HG03064 (cell line): Measurements from ENCODE around the gene PEX5L.
"Not testable (repeated sequence)": the region's sequence is repeated elsewhere in the genome, so short reads cannot be mapped to it uniquely, and the experiment has no call there.

Experiments used
- ATAC-seq: cut with Tn5 transposase; IDR thresholded peaks from one replicate; pipeline ENCODE4 v1.9.1; 2021; ENCODE audit warnings: low read depth; ENCODE audit not compliant: unreplicated experiment

PEX5L gene

DNA sequence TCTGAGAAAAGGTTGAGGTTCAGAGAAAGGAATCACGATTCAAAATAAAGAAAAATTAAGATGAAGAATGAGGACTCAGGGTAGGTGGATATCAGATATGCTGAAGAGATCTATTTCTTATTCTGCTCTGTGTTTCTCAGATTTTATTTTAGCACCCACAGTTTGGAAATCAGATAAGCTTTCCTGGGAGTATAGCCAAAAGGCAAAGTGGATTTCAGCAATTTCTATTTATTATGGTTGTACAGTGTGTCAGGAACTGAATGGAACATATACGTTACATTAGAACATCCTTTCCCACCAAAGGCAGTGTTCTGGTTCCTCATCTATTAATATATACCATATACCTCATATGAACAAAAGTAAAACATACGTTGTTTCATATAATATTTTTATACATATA lies 18.9 kb downstream of the PEX5L start:
- no peak for ATAC-seq

DNA sequence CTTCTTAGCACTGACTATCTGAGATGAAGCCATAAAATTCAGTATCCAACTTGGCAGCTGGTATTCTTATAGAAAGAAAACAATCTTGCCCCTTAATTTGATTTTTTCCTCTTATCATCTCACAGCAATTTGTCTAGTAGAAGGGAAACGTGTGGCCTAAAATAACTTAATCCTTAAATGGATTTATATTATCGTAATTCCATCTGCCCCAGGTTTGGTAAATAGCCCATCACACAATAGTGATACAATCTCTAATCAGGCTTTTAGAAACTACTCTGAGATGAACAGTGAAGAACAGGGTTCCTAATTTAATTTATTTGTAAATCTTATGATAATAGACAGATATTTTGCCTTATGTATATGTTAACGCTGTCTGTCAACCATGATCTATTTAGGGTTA lies 24.8 kb downstream of the PEX5L start:
- no peak for ATAC-seq

DNA sequence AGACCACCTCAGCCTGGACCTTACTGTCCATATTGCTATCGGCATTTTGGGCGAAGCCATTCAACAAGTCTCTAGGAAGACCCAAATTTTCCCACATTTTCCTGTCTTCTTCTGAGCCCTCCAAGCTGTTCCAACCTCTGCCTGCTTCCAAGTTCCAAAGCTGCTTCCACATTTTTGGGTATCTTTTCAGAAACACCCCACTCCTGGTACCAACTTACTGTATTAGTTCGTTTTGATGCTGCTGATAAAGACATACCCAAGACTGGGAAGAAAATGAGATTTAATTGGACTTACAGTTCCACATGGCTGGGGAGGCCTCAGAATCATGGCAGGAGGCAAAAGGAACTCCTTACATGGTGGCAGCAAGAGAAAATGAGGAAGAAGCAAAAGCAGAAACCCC lies 28.4 kb downstream of the PEX5L start:
- not testable (repeated sequence) for ATAC-seq

GRCh38 chr3:180004542-180004941 lies 32.2 kb downstream of the PEX5L start:
- no peak for ATAC-seq

GRCh38 chr3:180002006-180002405 lies 34.7 kb downstream of the PEX5L start:
- ATAC-seq = no peak

GRCh38 chr3:180000500-180000899 lies 36.2 kb downstream of the PEX5L start:
- ATAC-seq = no peak

GRCh38 chr3:179995406-179995805 lies 41.3 kb downstream of the PEX5L start:
- ATAC-seq = no peak

- no peak for ATAC-seq
Observed at GRCh38 chr3:179991883-179992282, 44.9 kb downstream of the PEX5L start.

- no peak for ATAC-seq
Observed at GRCh38 chr3:179991104-179991503, 45.6 kb downstream of the PEX5L start.

- no peak for ATAC-seq
Observed at GRCh38 chr3:179981646-179982045, 55.1 kb downstream of the PEX5L start.

GRCh38 chr3:179977356-179977755 lies 59.4 kb downstream of the PEX5L start:
- ATAC-seq = no peak

DNA sequence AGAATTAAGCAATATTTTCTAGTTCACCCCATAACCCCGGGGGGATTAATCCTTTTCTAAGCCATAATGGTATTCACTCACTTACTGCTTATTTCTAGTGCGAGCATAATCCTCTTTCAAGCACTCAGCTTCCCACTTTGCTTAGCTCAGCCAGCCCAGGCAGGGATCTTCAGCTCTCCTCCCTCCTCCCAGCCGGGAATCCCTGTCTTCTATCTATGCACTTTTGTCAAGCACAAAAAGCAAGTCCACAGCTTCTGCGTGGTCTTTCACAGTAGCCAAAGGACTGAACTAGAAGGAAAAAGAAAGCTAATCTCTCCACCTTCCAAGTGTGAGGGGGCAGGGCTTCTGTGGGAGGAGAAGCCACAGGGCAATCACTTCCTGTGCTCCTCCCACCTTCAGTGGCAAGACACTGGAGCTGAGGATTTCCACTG lies 62.8 kb downstream of the PEX5L start:
- no peak for ATAC-seq

- no peak for ATAC-seq
Observed at GRCh38 chr3:179972881-179973423, 63.8 kb downstream of the PEX5L start.

GRCh38 chr3:179971280-179971679 lies 65.5 kb downstream of the PEX5L start:
- no peak for ATAC-seq

- no peak for ATAC-seq
Observed at GRCh38 chr3:179970746-179971145, 66.0 kb downstream of the PEX5L start.

DNA sequence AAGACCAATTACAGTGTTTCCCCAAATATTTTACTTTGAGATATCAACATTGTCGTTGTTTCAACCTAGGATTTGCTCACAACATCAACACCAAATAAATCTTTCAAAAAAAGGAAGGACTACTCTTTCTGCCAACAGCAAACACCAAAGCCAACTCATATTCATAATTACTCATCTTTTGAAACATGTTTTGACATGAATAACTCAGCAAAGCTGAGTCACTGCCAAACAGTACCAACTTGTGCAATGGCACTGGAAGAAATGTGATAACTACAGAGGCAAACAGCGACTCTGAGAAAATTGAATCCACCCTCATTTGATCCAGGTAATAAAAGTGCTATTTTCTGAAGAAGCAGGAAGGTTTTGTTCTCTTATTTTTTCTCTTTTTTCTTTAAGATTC lies 67.2 kb downstream of the PEX5L start:
- ATAC-seq = no peak

GRCh38 chr3:179967622-179968021 lies 69.1 kb downstream of the PEX5L start:
- ATAC-seq = peak; percentile 76

DNA sequence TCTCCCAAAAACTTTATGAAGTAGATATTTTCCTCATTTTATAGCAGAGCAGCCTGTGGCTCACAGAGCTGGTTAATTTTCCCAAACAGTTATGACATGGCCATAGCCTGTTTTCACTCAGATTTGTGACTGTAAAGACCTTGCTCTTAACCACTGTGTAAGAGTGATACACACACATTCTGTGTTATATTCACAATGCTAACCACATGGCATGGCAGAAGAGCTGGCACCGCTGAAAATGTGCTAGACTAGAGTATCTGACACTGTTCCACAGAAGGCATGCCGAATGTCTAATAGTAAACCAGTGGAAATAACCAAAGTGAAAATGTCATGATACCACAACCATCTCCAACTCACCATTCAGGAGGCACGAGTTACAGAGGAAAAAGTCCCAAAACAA lies 71.8 kb downstream of the PEX5L start:
- ATAC-seq = no peak

- no peak for ATAC-seq
Observed at GRCh38 chr3:179962629-179963387, 73.9 kb downstream of the PEX5L start.

DNA sequence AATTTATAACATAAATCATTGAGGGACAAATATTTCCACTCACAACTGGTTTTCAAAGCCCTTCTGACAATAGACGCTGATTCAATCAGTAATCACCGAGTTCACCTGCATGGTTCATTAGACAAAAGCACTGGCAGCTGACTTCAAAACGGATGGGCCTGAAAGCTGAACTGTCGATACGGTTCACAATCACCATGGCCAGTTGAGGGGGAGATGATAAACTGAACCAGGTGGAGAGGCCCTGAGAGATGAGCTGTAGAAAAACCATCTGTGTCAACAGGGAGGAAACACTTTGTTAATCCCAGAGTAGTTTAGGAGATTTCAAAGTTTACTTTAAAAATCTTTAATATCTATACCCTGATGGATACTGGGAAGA lies 75.0 kb downstream of the PEX5L start:
- peak; percentile 70 for ATAC-seq

GRCh38 chr3:179961071-179961702 lies 75.5 kb downstream of the PEX5L start:
- ATAC-seq = peak; percentile 16

DNA sequence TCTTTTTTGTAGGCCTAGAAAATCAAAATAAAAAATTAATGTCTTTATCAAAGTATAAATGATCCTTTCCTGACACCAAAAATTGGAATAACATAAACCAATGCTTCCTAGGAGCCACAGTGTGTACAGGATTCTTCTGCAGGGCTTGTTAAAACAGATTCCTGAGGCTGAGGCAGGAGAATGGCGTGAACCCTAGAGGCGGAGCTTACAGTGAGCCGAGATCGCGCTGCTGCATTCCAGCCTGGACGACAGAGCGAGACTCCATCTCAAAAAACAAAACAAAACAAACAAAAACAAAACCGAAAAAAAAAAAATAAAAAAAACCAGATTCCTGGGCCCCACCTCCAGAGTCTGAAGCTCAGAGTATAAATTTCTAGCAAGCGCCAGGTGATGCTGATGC lies 78.0 kb downstream of the PEX5L start:
- no peak for ATAC-seq
